NCI-H345 (cell line): Measurements from ENCODE around the gene CMTM4.
"Not testable (repeated sequence)": the region's sequence is repeated elsewhere in the genome, so short reads cannot be mapped to it uniquely, and the experiment has no call there.

Experiments
- DNase-seq: peaks from one replicate; lab custom pipeline; 2025; lab: John Stamatoyannopoulos, UW

The CMTM4 gene

DNA sequence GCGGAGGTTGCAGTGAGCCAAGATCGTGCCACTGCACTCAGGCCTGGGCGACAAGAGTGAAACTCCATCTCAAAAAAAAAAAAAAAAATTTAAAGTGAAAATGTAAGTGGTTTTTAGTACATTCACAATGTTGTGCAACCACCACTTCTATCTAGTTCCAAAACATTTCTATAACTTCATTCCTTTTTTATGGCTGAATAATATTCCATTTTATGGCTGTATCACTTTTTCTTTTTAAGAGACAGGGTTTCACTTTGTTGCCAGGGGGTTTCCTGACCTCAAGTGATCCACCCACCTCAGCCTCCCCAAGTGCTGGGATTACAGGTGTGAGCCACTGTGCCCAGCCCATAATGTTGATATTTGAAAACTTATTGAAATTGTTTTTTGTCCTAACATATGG lies 103.7 kb downstream of the CMTM4 start:
- no peak for DNase-seq

- DNase-seq = no peak
These were observed 104.3 kb downstream of the CMTM4 start for GRCh38 chr16:66592241-66592640.

- DNase-seq = no peak
These were observed 105.5 kb downstream of the CMTM4 start for GRCh38 chr16:66591018-66591417.

- no peak for DNase-seq
These were observed 106.2 kb downstream of the CMTM4 start for GRCh38 chr16:66590322-66590721.

GRCh38 chr16:66588981-66589713 lies 107.4 kb downstream of the CMTM4 start:
- no peak for DNase-seq

GRCh38 chr16:66587881-66588600 lies 108.5 kb downstream of the CMTM4 start:
- DNase-seq = no peak

GRCh38 chr16:66585481-66586239 lies 110.9 kb downstream of the CMTM4 start:
- no peak for DNase-seq

GRCh38 chr16:66581246-66581952 lies 115.1 kb downstream of the CMTM4 start:
- no peak for DNase-seq

DNA sequence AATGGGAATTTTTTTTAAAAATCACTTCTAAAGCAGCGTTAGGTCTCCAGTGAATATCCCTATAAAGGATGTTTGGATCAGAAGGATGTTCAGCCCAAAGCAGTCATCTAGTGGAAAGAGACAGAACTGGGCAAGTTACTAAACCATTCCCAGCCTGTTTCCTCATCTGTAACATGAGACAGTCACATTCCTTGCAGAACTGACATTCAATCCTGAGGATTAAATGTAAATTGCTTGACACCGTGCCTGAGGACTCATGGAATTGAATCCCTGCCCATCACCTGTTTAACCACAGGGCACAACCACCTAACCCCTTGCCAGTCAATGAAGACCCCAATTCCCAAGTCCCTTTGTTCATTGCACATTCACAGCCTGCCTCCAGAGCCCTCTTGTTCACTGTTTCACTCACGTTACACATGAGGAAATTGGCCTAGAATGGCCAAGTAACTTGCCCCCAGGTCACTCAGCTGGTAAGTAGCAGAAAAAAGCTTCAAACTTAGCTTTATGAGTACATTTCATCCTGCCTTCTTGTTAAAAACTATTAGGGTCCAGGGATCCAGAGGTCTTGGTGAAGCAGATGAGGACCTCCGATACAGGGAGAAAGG lies 115.8 kb downstream of the CMTM4 start:
- no peak for DNase-seq

GRCh38 chr16:66578651-66579531 lies 117.7 kb downstream of the CMTM4 start, which contains the start of gene CMTM2:
Gene CMTM2 (plus strand): TSS chr16:66579463. CDS start chr16:66579608, 145 bp downstream.
- DNase-seq = no peak

DNA sequence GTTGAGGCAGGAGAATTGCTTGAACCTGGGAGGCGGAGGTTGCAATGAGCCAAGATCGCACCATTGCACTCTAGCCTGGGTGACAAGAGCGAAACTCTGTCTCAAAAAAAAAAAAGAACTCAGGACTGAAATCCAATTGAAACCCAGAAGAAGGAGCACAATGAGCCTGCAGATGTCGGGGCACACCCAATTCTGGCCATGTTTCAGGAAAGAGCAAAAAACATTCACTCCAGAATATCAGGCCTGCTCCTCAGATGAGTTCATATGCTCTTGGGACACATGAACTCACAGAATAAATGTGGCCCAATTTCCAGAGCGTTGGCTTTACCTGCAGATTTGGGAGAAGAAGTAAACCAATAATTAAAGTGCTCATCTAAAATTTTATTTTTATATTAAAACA lies 120.2 kb downstream of the CMTM4 start:
- DNase-seq = no peak

GRCh38 chr16:66575060-66575459 lies 121.5 kb downstream of the CMTM4 start:
- DNase-seq = no peak

- DNase-seq = no peak
These were observed 122.0 kb downstream of the CMTM4 start for GRCh38 chr16:66574531-66574930.

GRCh38 chr16:66574081-66574480 lies 122.5 kb downstream of the CMTM4 start:
- DNase-seq = no peak

DNA sequence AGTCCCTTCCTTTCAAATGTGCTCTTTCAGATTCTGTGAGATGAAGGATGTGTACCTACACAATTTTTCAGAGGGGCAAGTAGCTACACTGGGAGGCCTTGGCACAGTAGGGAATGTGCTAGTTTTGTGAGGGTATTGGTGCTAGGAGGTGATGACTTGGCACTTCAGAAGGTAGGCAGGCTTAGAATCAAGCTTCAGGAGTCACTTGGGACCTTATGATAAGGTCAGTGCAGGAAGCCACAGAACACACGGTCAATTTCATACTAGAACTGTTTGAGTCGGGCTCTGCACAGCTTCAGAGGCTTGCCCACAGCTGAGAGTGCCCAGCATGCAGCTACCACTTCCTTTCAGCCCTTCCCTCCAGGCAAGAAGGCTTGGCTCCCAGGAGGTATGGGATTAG lies 124.2 kb downstream of the CMTM4 start:
- no peak for DNase-seq

DNA sequence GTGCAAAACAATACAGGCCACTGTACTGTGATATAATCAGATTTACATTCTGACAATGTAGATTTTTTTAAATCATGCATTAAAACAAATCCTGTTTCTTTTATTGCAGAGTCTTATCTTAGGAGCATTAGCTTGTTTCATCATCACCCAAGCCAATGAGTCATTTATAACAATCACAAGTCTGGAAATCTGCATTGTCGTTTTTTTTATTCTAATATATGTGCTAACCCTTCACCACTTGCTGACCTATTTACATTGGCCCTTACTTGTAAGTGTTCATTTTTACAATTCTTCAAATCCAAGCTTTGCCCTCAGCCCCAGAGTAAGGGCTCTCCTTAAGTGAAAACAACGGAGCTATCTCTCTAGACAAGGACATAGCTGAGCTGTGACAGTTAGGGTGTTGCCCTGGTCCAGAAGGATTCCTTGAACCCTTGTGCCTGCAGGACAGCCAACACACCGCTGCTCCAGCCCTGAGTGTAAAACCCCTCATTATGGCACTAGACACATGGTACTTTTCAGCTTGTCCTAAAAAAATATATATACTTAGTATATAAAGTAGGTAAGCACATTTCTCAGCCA lies 126.6 kb downstream of the CMTM4 start:
- DNase-seq = no peak

- DNase-seq = no peak
These were observed 127.4 kb downstream of the CMTM4 start for GRCh38 chr16:66569131-66569530.

GRCh38 chr16:66568355-66568754 lies 128.2 kb downstream of the CMTM4 start:
- no peak for DNase-seq

DNA sequence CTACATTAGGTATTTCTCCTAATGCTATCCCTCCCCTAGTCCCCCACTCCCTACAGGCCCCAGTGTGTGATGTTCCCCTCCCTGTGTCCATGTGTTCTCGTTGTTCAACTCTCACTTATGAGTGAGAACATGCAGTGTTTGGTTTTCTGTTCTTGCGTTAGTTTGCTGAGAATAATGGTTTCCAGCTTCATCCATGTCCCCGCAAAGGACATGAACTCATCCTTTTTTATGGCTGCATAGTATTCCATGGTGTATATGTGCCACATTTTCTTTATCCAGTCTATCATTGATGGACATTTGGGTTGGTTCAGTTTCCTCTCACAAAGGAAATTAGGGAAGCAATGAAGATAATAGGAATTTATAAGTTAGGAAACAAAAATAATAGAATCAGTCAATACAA lies 129.3 kb downstream of the CMTM4 start:
- DNase-seq = not testable (repeated sequence)
